Stimulated activated CD4-positive, alpha-beta T cell treated with anti-CD3 and anti-CD28 coated beads, Interleukin-1b, Interleukin-23, amount 100 ng/mL, for 48 hours (primary cell): Measurements from ENCODE around the gene ANGPTL4.
A peak's percentile ranks its signal among the peaks of the same experiment; 100 is the strongest.
"Not testable (repeated sequence)": the region's sequence is repeated elsewhere in the genome, so short reads cannot be mapped to it uniquely, and the experiment has no call there.

ENCODE experiments used
- DNase-seq: peaks from one replicate; pipeline ENCODE4 v3.0.0-alpha.2; 2020

The ANGPTL4 gene

GRCh38 chr19:8363803-8364771 lies at the start of gene ANGPTL4:
TSS of gene ANGPTL4 (plus strand) at chr19:8364155. CDS start at chr19:8364322, 167 bp downstream.
- peak; percentile 65 for DNase-seq

- not testable (repeated sequence) for DNase-seq
Measured at GRCh38 chr19:8314981-8315640, 48.8 kb upstream of the ANGPTL4 start.

- no peak for DNase-seq
Measured at GRCh38 chr19:8316351-8317125, 47.4 kb upstream of the ANGPTL4 start.

- not testable (repeated sequence) for DNase-seq
Measured at GRCh38 chr19:8318835-8319234, 45.1 kb upstream of the ANGPTL4 start.

- no peak for DNase-seq
Measured at GRCh38 chr19:8319807-8320520, 44.0 kb upstream of the ANGPTL4 start.

GRCh38 chr19:8320564-8321066 lies 43.3 kb upstream of the ANGPTL4 start:
- no peak for DNase-seq

- DNase-seq, result peak; percentile 97
Measured at GRCh38 chr19:8321067-8321985, 42.6 kb upstream of the ANGPTL4 start, which contains the start of the genes NDUFA7 and RPS28. TSS of gene NDUFA7 (minus strand) at chr19:8321375. CDS start at chr19:8321358, 17 bp downstream. TSS of gene RPS28 (plus strand) at chr19:8321496. CDS start at chr19:8321531, 35 bp downstream.

GRCh38 chr19:8321986-8322637 lies 41.8 kb upstream of the ANGPTL4 start:
- DNase-seq, result no peak

- no peak for DNase-seq
Measured at GRCh38 chr19:8322638-8322997, 41.3 kb upstream of the ANGPTL4 start.

- no peak for DNase-seq
Measured at GRCh38 chr19:8323781-8324185, 40.2 kb upstream of the ANGPTL4 start.

GRCh38 chr19:8324186-8325050 lies 39.5 kb upstream of the ANGPTL4 start:
- no peak for DNase-seq

GRCh38 chr19:8325454-8325853 lies 38.5 kb upstream of the ANGPTL4 start:
- no peak for DNase-seq

- DNase-seq, result no peak
Measured at GRCh38 chr19:8329996-8330395, 34.0 kb upstream of the ANGPTL4 start.

GRCh38 chr19:8331263-8331845 lies 32.6 kb upstream of the ANGPTL4 start:
- no peak for DNase-seq

- no peak for DNase-seq
Measured at GRCh38 chr19:8332976-8333766, 30.8 kb upstream of the ANGPTL4 start.

GRCh38 chr19:8333767-8334457 lies 30.0 kb upstream of the ANGPTL4 start:
- no peak for DNase-seq
